GM06990 (cell line): Measurements from ENCODE around the gene STK24.
A peak's percentile ranks its signal among the peaks of the same experiment; 100 is the strongest.

Experiments used
- DNase-seq: peaks from one replicate; pipeline ENCODE4 v3.0.0-alpha.2; 2011; ENCODE audit not compliant: insufficient read length; ENCODE audit errors: extremely low read depth
- H3K27me3 ChIP-seq: replicated peaks from 2 replicates; pipeline ENCODE4 v1.6.0; 2011; ENCODE audit warnings: low read length; ENCODE audit not compliant: control insufficient read depth, insufficient read depth
- H3K36me3 ChIP-seq: 2 replicates; pipeline ENCODE4 v1.5.1; 2011; ENCODE audit warnings: low read length; ENCODE audit not compliant: control insufficient read depth, insufficient read depth
- H3K4me3 ChIP-seq: replicated peaks from 2 replicates; pipeline ENCODE4 v1.5.1; 2011; ENCODE audit warnings: low read depth, mild to moderate bottlenecking, control low read depth, low read length
- CTCF ChIP-seq: IDR thresholded peaks from 2 replicates; pipeline ENCODE4 v1.5.1; 2011; ENCODE audit warnings: low read length, control low read depth, mild to moderate bottlenecking, inconsistent platforms; ENCODE audit not compliant: insufficient read depth, poor library complexity, severe bottlenecking

Gene STK24

DNA sequence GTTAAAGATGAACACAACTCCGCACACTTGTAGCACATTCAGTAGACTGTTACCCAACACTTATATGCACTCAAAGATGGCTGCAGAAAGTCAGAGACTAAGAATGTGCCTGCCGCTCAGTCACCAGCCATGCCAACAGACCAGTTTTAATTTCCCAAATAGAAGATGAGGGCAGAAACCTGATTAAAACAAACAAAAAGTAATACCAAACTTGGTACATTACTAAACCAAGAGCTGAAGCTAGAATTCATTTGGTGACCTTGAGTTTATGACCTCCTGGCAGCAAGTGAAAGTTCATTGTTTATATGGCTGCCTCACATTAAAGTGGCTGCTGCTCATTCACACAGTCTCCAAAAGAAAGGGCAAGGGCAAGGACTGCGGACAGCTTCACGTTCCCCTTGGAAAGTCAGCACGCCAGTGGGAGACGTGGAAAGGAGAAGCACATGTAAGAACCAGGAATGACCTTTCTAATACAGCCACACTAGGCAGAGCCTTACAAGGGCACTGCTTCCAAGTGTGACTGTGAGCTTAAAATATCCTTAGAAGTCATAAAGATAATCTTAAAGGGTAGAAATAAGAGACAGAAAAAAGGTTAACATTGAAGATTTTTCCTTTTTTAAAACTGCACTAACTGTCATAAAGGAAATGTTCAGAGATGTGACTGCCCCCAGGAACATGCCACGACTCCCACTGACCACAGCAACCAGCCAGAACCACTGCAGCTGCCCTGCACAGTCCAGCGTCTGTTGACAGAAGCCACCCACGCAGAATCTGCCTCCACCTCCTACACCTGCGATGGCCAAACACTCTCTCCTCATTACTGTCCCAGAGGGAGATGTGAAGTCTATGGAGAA, 73.5 kb downstream of the STK24 start:
- DNase-seq: no peak
- Histone ChIP-seq H3K27me3 (no peaks in the 10 kb centered on the region), H3K4me3 (no peak overlapping the region), H3K36me3 (peaks cover 7% of the 10 kb centered on the region)
- no peak for TF ChIP-seq CTCF

DNA sequence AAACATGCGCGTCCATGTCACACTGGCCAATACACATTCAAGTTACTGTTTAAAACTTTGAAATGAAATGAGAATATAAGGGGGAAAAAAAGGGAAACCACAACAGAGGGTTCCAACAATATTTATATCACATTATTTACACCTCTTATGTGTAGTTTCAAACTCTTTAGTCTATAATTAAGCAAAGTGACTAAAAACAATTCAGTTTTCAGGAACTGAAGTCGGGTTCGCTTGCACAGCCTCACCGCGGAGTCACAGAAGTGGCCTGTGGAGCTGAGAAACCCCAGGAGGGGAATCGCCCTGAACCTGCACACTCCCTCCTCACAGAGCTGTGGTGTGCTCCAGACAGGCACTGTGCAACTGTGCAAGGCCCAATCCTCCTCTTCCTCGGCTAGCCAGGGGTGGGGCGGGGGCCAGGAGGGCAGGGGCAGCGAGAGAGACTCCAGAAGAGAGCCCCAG, 75.9 kb downstream of the STK24 start:
- Histone ChIP-seq H3K4me3 (no peak overlapping the region), H3K36me3 (peaks cover 10% of the 10 kb centered on the region), H3K27me3 (no peaks in the 10 kb centered on the region)
- DNase-seq: peak; percentile 72
- no peak for TF ChIP-seq CTCF

DNA sequence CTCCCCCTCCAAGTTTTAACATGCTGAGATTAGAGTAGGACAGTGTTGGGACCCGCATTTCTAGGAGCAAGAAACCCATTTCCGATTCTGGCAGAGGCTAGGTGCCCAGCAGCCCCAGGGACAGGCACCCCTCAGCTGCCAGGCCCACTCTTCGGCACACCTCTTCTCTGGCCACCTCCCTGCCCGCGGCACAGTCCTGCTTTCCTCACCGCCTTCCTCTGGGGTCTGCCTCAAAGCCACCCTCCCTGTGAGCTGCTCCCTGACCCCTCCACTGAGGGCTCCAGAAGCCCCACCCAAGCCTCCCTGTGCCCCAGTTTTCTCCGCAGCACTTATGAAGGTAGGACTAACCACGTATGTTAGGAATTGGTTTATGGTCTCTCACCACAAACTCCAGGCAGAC, 79.9 kb downstream of the STK24 start:
- Histone ChIP-seq H3K27me3 (no peaks in the 10 kb centered on the region), H3K36me3 (peaks cover 10% of the 10 kb centered on the region), H3K4me3 (no peak overlapping the region)
- DNase-seq: no peak
- no peak for TF ChIP-seq CTCF

DNA sequence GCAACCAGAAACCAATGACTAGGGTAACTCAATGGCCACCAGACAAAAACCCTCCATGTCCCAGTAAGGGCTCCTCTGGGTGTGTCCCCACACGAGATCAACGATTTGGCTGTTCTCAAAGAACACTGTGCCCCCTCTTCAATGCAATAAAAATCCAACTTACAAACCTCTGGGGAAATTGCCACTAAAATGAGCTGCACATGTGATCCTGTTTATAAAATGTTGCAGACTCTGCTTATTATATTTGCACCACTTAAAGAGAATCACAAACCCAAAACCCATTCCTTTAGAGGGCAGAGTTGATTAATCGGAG, 80.5 kb downstream of the STK24 start:
- no peaks in the 10 kb centered on the region for H3K27me3 ChIP-seq
- DNase-seq: no peak
- peaks cover 10% of the 10 kb centered on the region for H3K36me3 ChIP-seq
- no peak overlapping the region for H3K4me3 ChIP-seq
- TF ChIP-seq CTCF: no peak

- Histone ChIP-seq H3K4me3 (no peak overlapping the region), H3K27me3 (no peaks in the 10 kb centered on the region), H3K36me3 (peaks cover 12% of the 10 kb centered on the region)
- no peak for TF ChIP-seq CTCF
- no peak for DNase-seq
Observed at GRCh38 chr13:98495627-98496478, 81.1 kb downstream of the STK24 start.
